BJ (cell line): ENCODE measurements around the gene TEX12. TPM values are rescaled to one million over a fixed set of nuclear protein-coding genes. Genes with fewer than 3 reads are reported as not detected.
A peak's percentile ranks its signal among the peaks of the same experiment; 100 is the strongest.

Experiments
- CTCF ChIA-PET: fragments of 350-600 bp; formaldehyde crosslinking; extraction: SDS; loops from one replicate; lab custom pipeline; 2021; ENCODE audit warnings: antibody characterized with exemption, inconsistent platforms; lab: Yijun Ruan, JAX
- POLR2A ChIA-PET: fragments of 300-600 bp; sonication (Branson Sonifier 250); formaldehyde crosslinking; extraction: SDS; loops from one replicate; lab custom pipeline; 2021; ENCODE audit warnings: antibody characterized with exemption; lab: Charles Lee
- DNase-seq: peaks from one replicate; pipeline ENCODE4 v3.0.0-alpha.2; 2011; ENCODE audit warnings: low read depth
- H3K27me3 ChIP-seq: 2 replicates; pipeline ENCODE4 v1.6.0; 2011; ENCODE audit warnings: low read length; ENCODE audit not compliant: control insufficient read depth, insufficient read depth
- H3K36me3 ChIP-seq: 2 replicates; pipeline ENCODE4 v1.5.1; 2011; ENCODE audit warnings: low read length; ENCODE audit not compliant: control insufficient read depth, insufficient read depth
- H3K4me3 ChIP-seq: 2 replicates; pipeline ENCODE4 v1.5.1; 2011; ENCODE audit warnings: low read depth, mild to moderate bottlenecking, control low read depth, low read length
- CTCF ChIP-seq: IDR thresholded peaks from 2 replicates; pipeline ENCODE4 v1.5.1; 2011; ENCODE audit warnings: low read depth, mild to moderate bottlenecking, control low read depth, inconsistent platforms, low read length, moderate library complexity; ENCODE audit not compliant: insufficient read depth
- polyA plus RNA-seq: library from polyadenylated mRNA; depleted of rRNA; stranded (reverse); fragments of >200 nt; gene quantifications from 2 replicates; pipeline ENCODE4 v1.2.3, GENCODE V29; 2011

The TEX12 gene
- polyA plus RNA-seq, 1 experiment = not detected

DNA sequence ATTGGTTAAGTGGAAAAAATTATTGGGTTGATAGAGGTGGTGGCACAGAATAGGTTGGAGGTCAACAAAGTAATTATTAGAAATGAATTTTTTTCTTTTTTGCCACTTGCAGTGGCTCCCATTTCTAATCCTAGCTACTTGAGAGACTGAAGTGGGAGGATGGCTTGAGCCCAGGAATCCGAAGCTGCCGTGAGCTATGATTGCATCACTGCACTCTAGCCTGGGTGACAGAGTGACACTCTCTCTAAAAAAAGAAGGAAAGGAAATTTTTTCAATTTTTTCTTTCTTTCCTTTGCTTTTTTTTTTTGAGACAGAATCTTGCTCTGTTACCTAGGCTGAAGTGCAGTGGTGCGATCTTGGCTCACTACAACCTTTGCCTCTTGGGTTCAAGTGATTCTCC lies 6.0 kb downstream of the TEX12 start:
- ChIA-PET POLR2A (interaction anchor here (0.6 kb wide), 1 partner anchor 23 kb away, joined by 9 read pairs; no protein-coding TSS in a partner anchor), CTCF (interaction anchor here (0.6 to 1.4 kb wide), 5 partner anchors 20 to 60 kb away, joined by 3 to 4 read pairs (median 4); no protein-coding TSS in a partner anchor)
- Histone ChIP-seq H3K4me3 (no peak overlapping the region), H3K36me3 (no peaks in the 10 kb centered on the region), H3K27me3 (no peaks in the 10 kb centered on the region)
- no peak for DNase-seq
- no peak for TF ChIP-seq CTCF

GRCh38 chr11:112174789-112175598 lies 7.8 kb downstream of the TEX12 start, which contains the start of gene BCO2:
BCO2 (plus strand) TSS chr11:112175512; CDS start chr11:112175602, 90 bp downstream.
- POLR2A ChIA-PET = interaction anchor here (0.6 kb wide), 1 partner anchor 18 kb away, joined by 3 read pairs; no protein-coding TSS in a partner anchor
- peak; percentile 83 for TF ChIP-seq CTCF

DNA sequence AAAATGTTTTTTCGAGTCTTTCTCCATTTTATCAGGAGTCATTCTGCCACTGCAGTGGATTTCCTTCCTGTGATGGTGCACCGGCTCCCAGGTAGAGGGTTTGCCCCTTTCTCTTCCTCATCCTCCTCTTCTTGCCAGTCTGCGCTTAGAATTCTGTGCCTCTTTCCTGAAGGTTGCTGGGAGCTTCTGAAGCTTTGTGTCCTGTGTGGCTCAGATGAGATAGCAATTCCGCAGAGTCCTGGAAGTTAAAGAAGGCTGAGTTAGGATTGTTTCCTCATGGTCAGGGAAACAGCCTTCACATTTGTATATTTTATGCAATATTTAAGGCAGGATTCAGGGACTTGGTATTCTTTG lies 8.4 kb downstream of the TEX12 start:
- no peaks in the 10 kb centered on the region for H3K27me3 ChIP-seq
- H3K4me3 ChIP-seq = peak overlapping the region; percentile 14; the same call in 1 of the 2 replicates
- POLR2A ChIA-PET = interaction anchor here (0.6 kb wide), 1 partner anchor 18 kb away, joined by 3 read pairs; no protein-coding TSS in a partner anchor
- no peaks in the 10 kb centered on the region for H3K36me3 ChIP-seq
- CTCF ChIA-PET = interaction anchor here (0.7 to 3.9 kb wide), 16 partner anchors 10 to 107 kb away, joined by 3 to 40 read pairs (median 4); no protein-coding TSS in a partner anchor
- no peak for TF ChIP-seq CTCF
- DNase-seq = no peak

More at GRCh38 chr11:112174789-112175598, 7.8 kb downstream of the TEX12 start, which contains the start of gene BCO2:
- CTCF ChIA-PET = interaction anchor here (0.7 to 3.9 kb wide), 16 partner anchors 10 to 105 kb away, joined by 3 to 40 read pairs (median 4); no protein-coding TSS in a partner anchor
- Histone ChIP-seq H3K27me3 (no peaks in the 10 kb centered on the region), H3K36me3 (no peaks in the 10 kb centered on the region), H3K4me3 (peak within 1 kb of the TSS; percentile 14; the same call in 1 of the 2 replicates)
- peak; percentile 42 for DNase-seq

DNA sequence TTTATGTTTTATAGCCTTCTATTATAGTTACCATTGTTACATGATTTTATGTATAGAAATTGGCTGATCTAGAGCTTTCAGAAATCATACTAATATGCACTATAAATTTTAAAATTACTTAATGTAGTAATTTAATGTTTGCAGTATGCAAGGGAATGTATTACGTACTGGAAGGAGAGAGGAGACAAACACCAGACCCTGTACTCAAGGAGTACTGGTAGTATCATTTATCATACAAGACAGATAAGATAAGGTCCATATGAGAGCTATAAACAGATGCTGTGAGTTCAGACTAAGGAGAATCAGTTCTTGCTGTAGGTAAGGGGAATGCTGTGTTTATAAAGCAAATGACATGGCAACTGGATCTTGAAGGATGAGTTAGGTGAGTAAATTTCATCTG lies 8.9 kb downstream of the TEX12 start:
- ChIA-PET CTCF (interaction anchor here (0.7 to 3.9 kb wide), 10 partner anchors 11 to 106 kb away, joined by 3 to 40 read pairs (median 4); no protein-coding TSS in a partner anchor), POLR2A (no interaction called here)
- no peak for TF ChIP-seq CTCF
- DNase-seq = no peak
- Histone ChIP-seq H3K27me3 (no peaks in the 10 kb centered on the region), H3K36me3 (no peaks in the 10 kb centered on the region), H3K4me3 (no peak overlapping the region)

DNA sequence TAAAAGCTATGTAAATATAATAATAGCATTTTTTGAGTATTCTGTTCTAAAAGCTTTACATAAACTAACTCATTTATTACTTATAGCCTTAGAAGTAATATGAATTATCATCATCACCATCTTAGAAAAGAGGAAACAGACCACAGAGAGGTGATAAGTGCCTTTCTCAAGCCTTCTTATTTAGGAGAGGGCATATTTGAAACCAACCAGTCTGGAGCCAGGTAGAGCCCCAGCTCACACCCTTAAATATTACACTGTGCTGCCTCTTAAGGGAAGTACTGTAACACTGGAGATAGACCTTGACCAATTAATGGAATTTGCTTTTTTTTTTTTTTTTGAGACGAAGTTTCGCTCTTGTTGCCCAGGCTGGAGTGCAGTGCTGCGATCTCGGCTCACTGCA lies 10.4 kb downstream of the TEX12 start:
- Histone ChIP-seq H3K36me3 (no peaks in the 10 kb centered on the region), H3K27me3 (no peaks in the 10 kb centered on the region), H3K4me3 (no peak overlapping the region)
- DNase-seq = no peak
- TF ChIP-seq CTCF = no peak
- ChIA-PET POLR2A (no interaction called here), CTCF (interaction anchor here (1.3 to 3.9 kb wide), 2 partner anchors 42 to 64 kb away, joined by 3 to 40 read pairs; no protein-coding TSS in a partner anchor)
